T-helper 2 cell (primary cell): ENCODE data around the gene MTERF2.

ENCODE experiments used
- DNase-seq, 5 experiments: peaks; one replicate each; pipeline versions ENCODE4 v3.0.0 to v3.0.0-alpha.2; 2012 to 2022

The MTERF2 gene

GRCh38 chr12:106953352-106954250 is 33.3 kb downstream of the MTERF2 start:
- no peak for DNase-seq

GRCh38 chr12:106950591-106950990 is 36.4 kb downstream of the MTERF2 start:
- no peak for DNase-seq

GRCh38 chr12:106947461-106947860 is 39.5 kb downstream of the MTERF2 start:
- DNase-seq: no peak

GRCh38 chr12:106945261-106945851 is 41.6 kb downstream of the MTERF2 start:
- no peak for DNase-seq

GRCh38 chr12:106942775-106943174 is 44.2 kb downstream of the MTERF2 start:
- DNase-seq: no peak

GRCh38 chr12:106941481-106942156 is 45.3 kb downstream of the MTERF2 start:
- no peak for DNase-seq

GRCh38 chr12:106934277-106934676 is 52.7 kb downstream of the MTERF2 start:
- no peak for DNase-seq
